BE2C (cell line): ENCODE results near the gene PDHX.

Experiments
- DNase-seq: peaks from one replicate; pipeline ENCODE4 v3.0.0-alpha.2; 2020
- H3K27me3 ChIP-seq: fragments of 250-450 bp; sonication (Bioruptor Pico); 2 replicates; pipeline ENCODE4 v1.5.1; 2020; ENCODE audit warnings: mild to moderate bottlenecking
- H3K36me3 ChIP-seq: fragments of 250-450 bp; sonication (Bioruptor Pico); 2 replicates; pipeline ENCODE4 v1.5.1; 2020; ENCODE audit warnings: mild to moderate bottlenecking
- H3K4me1 ChIP-seq: fragments of 250-450 bp; sonication (Bioruptor Pico); 2 replicates; pipeline ENCODE4 v1.5.1; 2020
- H3K4me3 ChIP-seq: 2 replicates; pipeline ENCODE4 v1.5.1; 2011; ENCODE audit warnings: low read depth, low read length
- H3K9me3 ChIP-seq: fragments of 250-450 bp; sonication (Bioruptor Pico); 2 replicates; pipeline ENCODE4 v1.5.1; 2020
- TF ChIP-seq, protein P1 (sequence below): IDR thresholded peaks from 2 replicates; pipeline ENCODE4 v1.5.1; 2012; ENCODE audit warnings: mild to moderate bottlenecking, low read depth, low read length

The PDHX gene

DNA sequence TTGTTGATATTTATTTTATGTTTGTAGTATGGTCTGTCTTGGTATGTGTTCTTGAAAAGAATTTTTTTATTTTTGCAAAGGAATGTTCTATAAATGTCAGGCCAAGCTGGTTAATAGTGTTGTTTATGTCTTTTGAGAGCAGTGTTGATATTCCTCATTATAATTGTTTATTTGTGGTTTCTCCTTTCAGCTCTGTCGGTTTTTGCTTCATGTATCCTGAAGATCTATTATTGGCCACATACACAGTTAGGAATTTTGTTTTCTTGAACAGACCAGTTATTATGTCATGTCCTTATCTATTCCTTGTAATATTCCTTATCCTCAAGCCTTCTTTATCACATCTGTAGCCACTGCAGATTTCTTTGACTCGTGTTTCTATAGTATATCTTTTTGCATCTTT, 56.5 kb downstream of the PDHX start:
- H3K27me3 ChIP-seq: no peaks in the 10 kb centered on the region
- no peaks in the 10 kb centered on the region for H3K9me3 ChIP-seq
- no peak overlapping the region for H3K4me3 ChIP-seq
- no peak for DNase-seq
- H3K36me3 ChIP-seq: peaks cover 4% of the 10 kb centered on the region; the same call in 1 of the 2 replicates
- H3K4me1 ChIP-seq: no peaks in the 10 kb centered on the region
- TF ChIP-seq, protein P1, sequence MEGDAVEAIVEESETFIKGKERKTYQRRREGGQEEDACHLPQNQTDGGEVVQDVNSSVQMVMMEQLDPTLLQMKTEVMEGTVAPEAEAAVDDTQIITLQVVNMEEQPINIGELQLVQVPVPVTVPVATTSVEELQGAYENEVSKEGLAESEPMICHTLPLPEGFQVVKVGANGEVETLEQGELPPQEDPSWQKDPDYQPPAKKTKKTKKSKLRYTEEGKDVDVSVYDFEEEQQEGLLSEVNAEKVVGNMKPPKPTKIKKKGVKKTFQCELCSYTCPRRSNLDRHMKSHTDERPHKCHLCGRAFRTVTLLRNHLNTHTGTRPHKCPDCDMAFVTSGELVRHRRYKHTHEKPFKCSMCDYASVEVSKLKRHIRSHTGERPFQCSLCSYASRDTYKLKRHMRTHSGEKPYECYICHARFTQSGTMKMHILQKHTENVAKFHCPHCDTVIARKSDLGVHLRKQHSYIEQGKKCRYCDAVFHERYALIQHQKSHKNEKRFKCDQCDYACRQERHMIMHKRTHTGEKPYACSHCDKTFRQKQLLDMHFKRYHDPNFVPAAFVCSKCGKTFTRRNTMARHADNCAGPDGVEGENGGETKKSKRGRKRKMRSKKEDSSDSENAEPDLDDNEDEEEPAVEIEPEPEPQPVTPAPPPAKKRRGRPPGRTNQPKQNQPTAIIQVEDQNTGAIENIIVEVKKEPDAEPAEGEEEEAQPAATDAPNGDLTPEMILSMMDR: no peak

DNA sequence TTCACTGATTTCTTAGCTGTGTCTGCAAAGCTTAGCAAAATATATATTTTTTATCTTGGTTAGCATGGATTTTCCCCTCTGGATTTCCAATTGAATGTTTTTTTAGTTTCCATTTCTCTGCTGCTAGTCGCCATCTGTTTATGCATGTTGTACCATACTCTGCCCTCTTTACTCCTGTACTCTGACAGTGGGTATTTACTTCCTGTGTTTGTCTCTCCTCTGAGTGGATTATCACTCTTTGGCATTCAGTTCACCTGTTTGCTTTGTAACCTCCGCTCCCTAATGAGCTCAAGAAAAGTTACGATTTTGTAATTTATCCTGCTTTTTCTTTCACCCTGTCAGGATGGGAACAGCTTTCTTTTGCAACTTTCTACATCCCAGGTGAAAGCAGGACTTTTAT, 59.1 kb downstream of the PDHX start:
- Histone ChIP-seq H3K9me3 (no peaks in the 10 kb centered on the region), H3K4me3 (no peak overlapping the region), H3K36me3 (peaks cover 2% of the 10 kb centered on the region; the same call in 1 of the 2 replicates), H3K27me3 (no peaks in the 10 kb centered on the region), H3K4me1 (no peaks in the 10 kb centered on the region)
- TF ChIP-seq, protein P1: no peak
- DNase-seq: no peak

DNA sequence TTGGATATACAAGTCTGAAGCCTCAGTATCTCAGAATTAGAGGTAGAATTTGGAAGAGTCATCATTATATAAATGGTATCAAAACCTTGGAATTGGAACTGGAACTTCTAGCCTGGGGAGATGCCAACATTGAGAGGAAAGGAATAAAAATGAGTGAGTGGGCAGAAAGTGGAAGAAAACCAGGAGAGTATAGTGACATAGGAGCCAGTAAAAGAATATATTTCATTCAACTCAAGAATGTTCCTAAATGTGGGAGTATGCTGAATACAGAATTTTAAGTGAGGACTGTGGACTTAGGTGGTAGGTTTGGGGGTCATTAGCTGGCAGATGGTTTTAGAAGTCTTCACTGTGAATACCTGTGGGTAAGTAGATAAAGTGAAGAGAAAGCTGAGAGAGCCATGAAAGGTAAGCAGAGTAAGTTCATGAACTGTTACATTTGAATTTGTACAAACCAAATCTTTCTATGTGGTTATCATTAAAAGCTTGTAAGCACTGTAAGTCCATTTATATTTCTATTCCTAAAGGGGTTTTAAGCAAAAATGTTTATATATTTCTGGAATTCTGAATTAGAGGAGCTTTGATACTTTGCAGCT, 60.2 kb downstream of the PDHX start:
- Histone ChIP-seq H3K4me3 (no peak overlapping the region), H3K4me1 (no peaks in the 10 kb centered on the region), H3K9me3 (no peaks in the 10 kb centered on the region), H3K36me3 (no peaks in the 10 kb centered on the region), H3K27me3 (no peaks in the 10 kb centered on the region)
- DNase-seq: no peak
- TF ChIP-seq, protein P1: no peak

DNA sequence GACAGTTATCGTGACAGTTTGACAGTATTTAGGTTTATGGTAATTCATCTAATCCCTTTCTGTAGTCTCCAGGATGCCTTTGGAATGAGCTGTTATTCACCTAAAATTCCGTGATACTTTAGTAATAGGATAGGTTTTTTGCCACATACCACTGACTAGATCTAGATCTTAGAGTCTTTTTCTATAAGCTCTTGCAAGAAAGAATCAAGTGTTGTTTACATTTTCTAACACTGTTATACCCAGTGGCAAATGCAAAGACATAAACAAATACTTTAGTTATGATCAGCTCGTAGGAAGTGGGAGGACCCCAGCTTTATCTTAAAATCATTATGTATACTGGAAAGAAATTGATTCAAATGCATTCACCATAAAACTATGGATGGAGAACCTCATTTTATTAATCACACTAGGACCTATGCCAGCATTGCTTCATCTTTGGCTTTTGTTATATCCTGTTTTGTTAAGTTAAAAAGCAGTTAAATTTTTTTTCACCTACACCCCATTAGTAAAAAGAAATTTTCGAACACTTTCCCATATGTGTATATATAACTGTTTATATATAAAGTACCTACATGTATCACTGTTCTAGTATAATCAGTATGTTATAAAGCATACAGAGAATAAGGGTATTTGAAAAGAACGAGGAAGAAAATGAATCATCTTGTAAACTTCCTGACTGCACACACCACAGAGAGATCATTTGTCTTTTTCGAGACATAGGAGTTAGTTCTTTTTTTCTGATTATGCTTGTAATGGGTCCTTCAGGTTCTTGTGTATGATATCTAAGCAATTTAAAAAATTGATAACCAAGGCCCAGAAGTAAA, 60.9 kb downstream of the PDHX start:
- DNase-seq: no peak
- Histone ChIP-seq H3K9me3 (no peaks in the 10 kb centered on the region), H3K4me3 (no peak overlapping the region), H3K27me3 (no peaks in the 10 kb centered on the region), H3K36me3 (no peaks in the 10 kb centered on the region), H3K4me1 (no peaks in the 10 kb centered on the region)
- TF ChIP-seq, protein P1: no peak

DNA sequence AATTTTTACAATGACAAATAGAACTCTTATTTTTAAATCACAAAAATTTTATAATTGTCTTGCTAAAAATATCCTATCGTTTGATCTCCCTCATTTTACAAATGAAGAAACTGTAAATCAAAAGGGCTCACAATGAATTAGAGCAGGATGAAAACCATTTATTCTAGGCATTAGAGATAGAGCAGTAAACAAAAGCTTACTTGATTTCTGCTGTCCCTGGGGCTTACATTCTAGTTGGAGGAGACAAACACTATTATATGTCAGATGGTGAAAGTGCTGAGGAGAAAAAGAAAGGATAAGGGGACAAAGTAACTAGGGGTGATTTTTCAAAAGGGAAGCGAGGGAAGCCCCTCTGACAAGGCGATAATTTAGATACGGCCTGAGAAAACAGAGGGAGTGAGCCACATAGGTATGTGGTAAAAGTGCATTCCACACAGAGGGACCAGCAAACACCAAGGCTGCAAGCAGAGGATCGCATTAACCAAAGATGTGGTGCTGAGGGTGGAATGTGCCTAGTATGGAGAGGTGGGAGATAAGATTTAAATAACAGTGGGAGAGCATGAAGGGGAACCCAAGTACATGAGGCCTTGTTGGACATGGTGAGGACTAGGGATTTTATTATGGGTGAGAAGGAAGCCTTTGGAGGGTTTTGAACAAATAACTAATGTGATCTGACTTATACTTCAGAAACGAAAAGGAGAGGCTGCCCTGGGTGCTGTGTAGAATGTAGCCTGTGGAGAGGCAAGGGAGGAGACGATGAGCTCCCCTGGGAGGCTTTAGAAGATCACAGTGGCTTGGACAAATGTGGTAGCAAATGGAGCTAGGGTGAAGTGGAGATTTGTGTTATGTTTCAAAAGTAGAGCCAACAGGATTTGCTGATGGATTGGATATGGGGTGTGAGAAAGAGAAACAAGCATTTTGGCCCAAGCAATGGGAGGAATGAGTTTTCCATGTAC, 62.1 kb downstream of the PDHX start:
- H3K36me3 ChIP-seq: no peaks in the 10 kb centered on the region
- H3K27me3 ChIP-seq: no peaks in the 10 kb centered on the region
- TF ChIP-seq, protein P1: no peak
- H3K9me3 ChIP-seq: no peaks in the 10 kb centered on the region
- H3K4me3 ChIP-seq: no peak overlapping the region
- no peaks in the 10 kb centered on the region for H3K4me1 ChIP-seq
- no peak for DNase-seq
